WI38 (cell line): Measurements from ENCODE around the gene ADARB1.
"Not testable (repeated sequence)": the region's sequence is repeated elsewhere in the genome, so short reads cannot be mapped to it uniquely, and the experiment has no call there.

Source experiments
- H3K4me3 ChIP-seq: 2 replicates; pipeline ENCODE4 v1.5.1; 2011; ENCODE audit warnings: low read depth, mild to moderate bottlenecking, control low read depth, low read length
- CTCF ChIP-seq: IDR thresholded peaks from 2 replicates; pipeline ENCODE4 v1.5.1; 2012; ENCODE audit warnings: low read depth, mild to moderate bottlenecking, control low read depth, low read length

ADARB1 gene

DNA sequence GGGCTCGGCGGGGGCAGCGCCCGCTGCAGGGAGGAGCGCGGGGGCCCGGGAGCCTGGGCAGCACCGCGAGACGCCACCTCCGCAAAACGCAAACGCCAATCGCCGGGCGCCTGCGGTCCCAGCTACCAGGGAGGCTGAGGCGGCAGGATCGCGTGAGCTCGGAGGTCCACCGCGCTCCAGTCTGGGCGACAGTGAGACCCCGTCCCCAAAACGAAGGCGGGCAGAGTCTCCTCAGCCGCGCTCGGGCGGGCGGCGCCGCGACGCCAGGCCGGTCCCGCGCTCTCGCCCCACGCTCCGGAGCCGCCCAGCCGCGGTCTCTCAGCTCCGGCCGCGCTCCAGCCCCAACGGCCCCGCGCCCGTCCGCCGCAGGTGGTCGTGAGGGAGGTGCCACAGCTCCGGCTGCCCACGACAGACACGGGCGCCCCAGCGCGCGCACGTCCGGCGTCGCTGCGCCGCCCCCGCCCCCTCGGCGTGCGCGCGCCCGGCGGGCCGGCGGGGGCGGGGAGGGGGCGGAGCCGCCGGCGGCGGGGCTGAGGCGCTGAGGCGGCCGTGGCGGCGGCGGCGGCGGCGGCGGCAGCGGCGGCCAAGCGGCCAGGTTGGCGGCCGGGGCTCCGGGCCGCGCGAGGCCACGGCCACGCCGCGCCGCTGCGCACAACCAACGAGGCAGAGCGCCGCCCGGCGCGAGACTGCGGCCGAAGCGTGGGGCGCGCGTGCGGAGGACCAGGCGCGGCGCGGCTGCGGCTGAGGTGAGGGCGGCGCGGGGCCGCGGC is at the start of gene ADARB1:
TSS of gene ADARB1 (plus strand) at position 533 of the 770 bp plus-strand sequence. CDS start 97,077 bp downstream, outside the sequence.
- no peak for TF ChIP-seq CTCF
- H3K4me3 ChIP-seq = peak within 1 kb of the TSS; percentile 86

DNA sequence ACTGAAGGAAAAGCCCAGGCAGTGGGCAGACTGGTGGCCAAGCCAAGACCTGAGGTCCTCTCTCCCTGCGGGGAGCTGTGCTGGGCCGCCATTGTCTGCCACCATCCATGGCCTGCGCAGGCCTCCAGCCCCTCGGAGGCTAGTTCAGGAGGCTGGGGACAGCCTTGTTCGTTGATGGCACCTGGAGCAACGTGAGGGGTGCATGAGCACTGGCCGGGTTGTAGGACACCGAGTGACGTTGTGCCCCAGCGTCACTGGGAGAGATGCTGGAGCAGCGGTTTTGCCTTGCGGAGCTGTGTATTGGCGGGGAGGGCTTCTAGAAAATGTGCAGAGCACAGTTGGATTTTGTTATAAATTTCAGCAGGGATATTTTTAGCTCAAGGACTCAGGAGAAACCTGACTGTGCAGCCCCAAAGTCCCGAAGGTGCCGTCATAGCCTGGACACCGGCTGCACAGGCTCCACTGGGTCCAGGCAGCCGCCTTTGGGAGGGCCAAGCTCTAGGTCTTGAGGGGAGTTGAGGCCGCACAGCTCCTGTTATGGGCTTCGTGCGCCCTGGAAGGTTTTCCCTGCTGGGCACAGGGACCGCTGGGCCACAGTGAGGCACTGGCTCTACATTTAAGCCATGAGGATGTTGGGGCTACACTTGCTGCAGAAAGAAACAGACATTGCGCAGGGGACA is 48.2 kb upstream of the ADARB1 start:
- TF ChIP-seq CTCF = no peak
- H3K4me3 ChIP-seq = no peak overlapping the region

DNA sequence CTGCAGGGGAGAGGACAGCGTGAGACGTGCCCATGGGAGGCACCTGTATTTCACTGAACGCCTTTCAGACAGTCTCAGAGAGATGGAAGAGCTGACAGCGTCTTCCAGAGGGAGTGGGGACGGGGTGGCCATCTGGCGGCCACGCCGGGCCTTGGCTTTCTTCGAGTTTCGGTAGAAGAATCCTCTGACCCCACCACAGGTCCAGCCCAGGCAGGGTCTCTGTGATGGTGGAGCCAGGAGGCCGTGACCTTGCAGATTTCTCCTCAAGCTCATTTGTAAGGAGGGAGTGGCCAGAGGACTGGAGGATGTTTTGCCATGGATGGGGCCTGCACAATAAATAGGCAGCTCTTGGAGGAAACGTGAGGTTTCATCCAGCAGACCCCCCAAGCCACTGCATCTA is 47.6 kb upstream of the ADARB1 start:
- TF ChIP-seq CTCF = no peak
- H3K4me3 ChIP-seq = no peak overlapping the region

GRCh38 chr21:45027241-45028196 is 46.9 kb upstream of the ADARB1 start:
- no peak for TF ChIP-seq CTCF
- H3K4me3 ChIP-seq = no peak overlapping the region

GRCh38 chr21:45028645-45029044 is 45.7 kb upstream of the ADARB1 start:
- not testable (repeated sequence) for H3K4me3 ChIP-seq

GRCh38 chr21:45029298-45029947 is 45.0 kb upstream of the ADARB1 start:
- no peak for TF ChIP-seq CTCF
- no peak overlapping the region for H3K4me3 ChIP-seq
